Peyer's patch (tissue), 4 donors: ENCODE data around the gene PERCC1. TPM values are rescaled to one million over a fixed set of nuclear protein-coding genes. Genes with fewer than 3 reads are reported as not detected.

ENCODE experiments used
- DNase-seq, 3 donors: peaks; one replicate each; pipeline ENCODE4 v3.0.0-alpha.2; 2017 to 2019
- H3K27ac ChIP-seq, 4 donors: fragments of 200-600 bp; sonication (generic); one replicate each; pipeline ENCODE4 v1.5.1; 2016 to 2019
- H3K27me3 ChIP-seq, 2 donors: fragments of 200-600 bp; sonication (generic); one replicate each; pipeline ENCODE4 v1.5.1; 2019
- H3K36me3 ChIP-seq, 3 donors: fragments of 200-600 bp; sonication (generic); one replicate each; pipeline ENCODE4 v1.5.1; 2016 to 2019
- H3K4me1 ChIP-seq, 4 donors: fragments of 200-600 bp; sonication (generic); one replicate each; pipeline ENCODE4 v1.5.1; 2016 to 2019
- H3K4me3 ChIP-seq, 4 donors: fragments of 200-600 bp; sonication (generic); 1 replicate in 3 of 4; 2 replicates in 1 of 4; pipeline ENCODE4 v1.5.1; 2016 to 2019; ENCODE audit warnings: mild to moderate bottlenecking in 1 of 4
- H3K9me3 ChIP-seq, 4 donors: fragments of 200-600 bp; sonication (generic); one replicate each; pipeline ENCODE4 v1.5.1; 2016 to 2019; ENCODE audit warnings: mild to moderate bottlenecking in 1 of 4
- CTCF ChIP-seq, 6 experiments: fragments of 450-650 bp in 4 of 6; fragments of 200-600 bp in 2 of 6; sonication (generic) in 1 of 6; IDR thresholded peaks; one replicate each; pipeline ENCODE4 v1.5.1; 2017 to 2019; ENCODE audit warnings: antibody characterized with exemption in 6 of 6, mild to moderate bottlenecking in 3 of 6, moderate library complexity in 1 of 6
- POLR2A ChIP-seq, 2 donors: fragments of 450-650 bp; IDR thresholded peaks; one replicate each; pipeline ENCODE4 v1.5.1; 2017; ENCODE audit warnings: antibody characterized with exemption in 2 of 2, mild to moderate bottlenecking in 2 of 2, moderate library complexity in 2 of 2
- total RNA-seq, 4 donors: library from RNA; depleted of rRNA; stranded (reverse); fragments of >200 nt; gene quantifications; one replicate each; pipeline ENCODE4 v1.1.0, GENCODE V29; 2016

The PERCC1 gene
- total RNA-seq, 4 donors from 2014 or later = not detected

GRCh38 chr16:1459967-1460366 is 29.1 kb downstream of the PERCC1 start:
- Histone ChIP-seq H3K9me3 (no peaks in the 10 kb centered on the region), H3K36me3 (peaks cover 0 to 69% (median 0%) of the 10 kb centered on the region in 3 donors), H3K4me3 (no peak overlapping the region), H3K27ac (no peak overlapping the region), H3K27me3 (no peaks in the 10 kb centered on the region), H3K4me1 (peaks cover 0 to 8% (median 2%) of the 10 kb centered on the region in 4 donors)
- DNase-seq = no peak
- no peak for TF ChIP-seq CTCF (IDR thresholded peaks at IDR 0.05)
- TF ChIP-seq POLR2A (IDR thresholded peaks at IDR 0.05) = no peak

DNA sequence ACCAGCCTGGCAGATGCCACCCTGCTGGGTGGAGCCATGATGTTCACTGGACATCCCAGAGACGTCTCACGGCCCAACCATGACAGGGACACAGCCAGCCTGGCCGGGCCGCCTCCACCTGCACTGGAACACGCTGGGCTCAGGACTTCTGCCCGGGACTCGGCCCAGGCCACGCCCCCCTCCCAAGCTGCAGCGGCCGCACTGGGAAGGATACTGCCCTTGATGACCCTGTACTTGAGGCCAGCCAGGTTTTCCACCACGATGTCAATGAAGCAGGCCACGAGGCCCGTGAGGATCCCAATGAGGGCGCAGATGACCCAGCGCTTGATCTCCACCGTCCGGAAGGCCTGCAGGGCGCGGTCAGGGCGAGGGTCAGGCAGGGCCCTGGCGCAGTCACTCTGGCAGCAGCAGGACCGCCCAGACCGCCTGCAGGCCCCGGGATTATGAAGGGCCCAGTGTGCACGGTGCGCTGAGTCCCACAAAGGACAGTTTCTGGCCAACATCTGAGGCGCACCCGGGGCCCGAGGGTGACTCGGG is 29.8 kb downstream of the PERCC1 start:
- Histone ChIP-seq H3K4me3 (no peak overlapping the region), H3K9me3 (no peaks in the 10 kb centered on the region), H3K36me3 (peaks cover 0 to 62% (median 0%) of the 10 kb centered on the region in 3 donors), H3K27ac (no peak overlapping the region), H3K4me1 (peaks cover 0 to 8% (median 2%) of the 10 kb centered on the region in 4 donors), H3K27me3 (no peaks in the 10 kb centered on the region)
- DNase-seq = no peak
- no peak for TF ChIP-seq POLR2A (IDR thresholded peaks at IDR 0.05)
- TF ChIP-seq CTCF (IDR thresholded peaks at IDR 0.05) = no peak

DNA sequence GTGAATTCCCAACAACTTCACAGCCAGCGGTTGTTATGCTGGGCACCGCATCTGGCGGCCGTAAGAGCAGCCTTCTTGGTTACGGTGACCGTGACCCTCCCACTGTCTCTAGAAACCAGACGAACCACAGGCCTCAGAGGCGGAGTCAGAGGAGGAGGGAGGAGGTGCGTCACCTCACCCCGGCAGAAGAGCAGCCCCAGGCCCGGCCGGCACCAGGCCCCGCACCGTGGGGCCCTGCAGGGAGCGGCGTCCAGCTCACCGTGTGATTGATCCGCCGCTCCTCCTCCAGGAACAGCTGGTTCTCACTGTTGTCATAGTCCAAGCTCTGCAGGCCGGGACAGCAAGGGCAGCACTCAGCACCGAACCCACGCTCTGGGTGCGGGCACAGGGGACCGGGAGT is 30.3 kb downstream of the PERCC1 start:
- H3K27ac ChIP-seq = peak overlapping the region in 1 of 4 donors; percentile 17
- peaks cover 0 to 58% (median 0%) of the 10 kb centered on the region in 3 donors for H3K36me3 ChIP-seq
- no peaks in the 10 kb centered on the region for H3K27me3 ChIP-seq
- no peak for DNase-seq
- no peaks in the 10 kb centered on the region for H3K9me3 ChIP-seq
- peaks cover 0 to 8% (median 2%) of the 10 kb centered on the region in 4 donors for H3K4me1 ChIP-seq
- no peak overlapping the region for H3K4me3 ChIP-seq
- TF ChIP-seq CTCF (IDR thresholded peaks at IDR 0.05) = no peak
- no peak for TF ChIP-seq POLR2A (IDR thresholded peaks at IDR 0.05)

- no peaks in the 10 kb centered on the region for H3K9me3 ChIP-seq
- TF ChIP-seq POLR2A (IDR thresholded peaks at IDR 0.05) (no peak), CTCF (IDR thresholded peaks at IDR 0.05) (no peak)
- no peak for DNase-seq
- no peak overlapping the region for H3K27ac ChIP-seq
- no peak overlapping the region for H3K4me3 ChIP-seq
- no peaks in the 10 kb centered on the region for H3K27me3 ChIP-seq
- no peaks in the 10 kb centered on the region for H3K4me1 ChIP-seq
- H3K36me3 ChIP-seq = peaks cover 0 to 31% (median 0%) of the 10 kb centered on the region in 3 donors
Observed at GRCh38 chr16:1464196-1464893, 33.5 kb downstream of the PERCC1 start.

GRCh38 chr16:1464894-1465566 is 34.2 kb downstream of the PERCC1 start:
- TF ChIP-seq POLR2A (IDR thresholded peaks at IDR 0.05) (no peak), CTCF (IDR thresholded peaks at IDR 0.05) (no peak)
- Histone ChIP-seq H3K36me3 (peaks cover 0 to 27% (median 0%) of the 10 kb centered on the region in 3 donors), H3K4me3 (no peak overlapping the region), H3K9me3 (no peaks in the 10 kb centered on the region), H3K27ac (no peak overlapping the region), H3K4me1 (peaks cover 0 to 4% (median 0%) of the 10 kb centered on the region in 4 donors), H3K27me3 (no peaks in the 10 kb centered on the region)
- no peak for DNase-seq
